NB4 (cell line): ENCODE measurements around the gene PITPNM3.

Experiments used
- DNase-seq: peaks from one replicate; pipeline ENCODE4 v3.0.0; 2010; ENCODE audit warnings: low read depth
- H3K4me3 ChIP-seq: one replicate; pipeline ENCODE4 v1.5.1; 2011; ENCODE audit warnings: mild to moderate bottlenecking, low read depth, low read length, moderate library complexity
- CTCF ChIP-seq: IDR thresholded peaks from one replicate; pipeline ENCODE4 v1.5.1; 2012; ENCODE audit warnings: low read depth, low read length
- MAX ChIP-seq: IDR thresholded peaks from 2 replicates; pipeline ENCODE4 v1.6.1; 2011; ENCODE audit warnings: low read depth, low read length
- MYC ChIP-seq: IDR thresholded peaks from 2 replicates; pipeline ENCODE4 v1.6.1; 2011; ENCODE audit warnings: low read depth, low read length
- POLR2A ChIP-seq: IDR thresholded peaks from 2 replicates; pipeline ENCODE4 v1.6.1; 2011; ENCODE audit warnings: mild to moderate bottlenecking; ENCODE audit not compliant: insufficient read length; ENCODE audit errors: extremely low read depth

Gene PITPNM3

GRCh38 chr17:6548578-6549330 lies 7.6 kb downstream of the PITPNM3 start:
- TF ChIP-seq MYC, result no peak
- TF ChIP-seq MAX, result no peak
- no peak for TF ChIP-seq POLR2A
- no peak for TF ChIP-seq CTCF
- DNase-seq, result no peak
- H3K4me3 ChIP-seq, result no peak overlapping the region

GRCh38 chr17:6548034-6548433 lies 8.3 kb downstream of the PITPNM3 start:
- no peak for TF ChIP-seq CTCF
- no peak for TF ChIP-seq MYC
- TF ChIP-seq POLR2A, result no peak
- TF ChIP-seq MAX, result no peak
- H3K4me3 ChIP-seq, result no peak overlapping the region
- DNase-seq, result no peak

- TF ChIP-seq POLR2A (no peak), MAX (no peak), MYC (no peak), CTCF (no peak)
- no peak overlapping the region for H3K4me3 ChIP-seq
- no peak for DNase-seq
Measured at GRCh38 chr17:6547336-6547735, 9.0 kb downstream of the PITPNM3 start.

- TF ChIP-seq MAX (no peak), POLR2A (no peak), MYC (no peak), CTCF (no peak)
- DNase-seq, result peak; percentile 31
- H3K4me3 ChIP-seq, result no peak overlapping the region
Measured at GRCh38 chr17:6546069-6546718, 10.2 kb downstream of the PITPNM3 start.

- TF ChIP-seq MAX, result no peak
- TF ChIP-seq POLR2A, result no peak
- no peak for TF ChIP-seq MYC
- TF ChIP-seq CTCF, result no peak
- DNase-seq, result no peak
- H3K4me3 ChIP-seq, result no peak overlapping the region
Measured at GRCh38 chr17:6545291-6545690, 11.1 kb downstream of the PITPNM3 start.
